Spleen (tissue), 11 donors: ENCODE data around the gene REEP5. TPM values are rescaled to one million over a fixed set of nuclear protein-coding genes. Genes with fewer than 3 reads are reported as not detected.
A peak's percentile ranks its signal among the peaks of the same experiment; 100 is the strongest.

Experiments used
- DNase-seq: peaks from one replicate; pipeline ENCODE4 v3.0.0-alpha.2; 2020
- H3K27ac ChIP-seq, 8 donors: fragments of 200-600 bp; sonication (generic) in 7 of 8; 1 replicate in 4 of 8; 2 replicates in 4 of 8; pipeline versions ENCODE4 v1.5.0 to v1.8.0; 2016 to 2021; ENCODE audit warnings: inconsistent platforms in 4 of 8, mild to moderate bottlenecking in 4 of 8, moderate library complexity in 1 of 8
- H3K27me3 ChIP-seq, 7 donors: fragments of 200-600 bp; sonication (generic) in 6 of 7; replicated peaks in 1 of 7; 1 replicate in 4 of 7; 2 replicates in 3 of 7; pipeline versions ENCODE4 v1.5.0 to v1.8.0; 2016 to 2021; ENCODE audit warnings: inconsistent platforms in 3 of 7, mild to moderate bottlenecking in 1 of 7
- H3K36me3 ChIP-seq, 6 donors: fragments of 200-600 bp; sonication (generic) in 5 of 6; 1 replicate in 4 of 6; 2 replicates in 2 of 6; pipeline versions ENCODE4 v1.5.0 to v1.8.0; 2016 to 2021; ENCODE audit warnings: inconsistent platforms in 2 of 6
- H3K4me1 ChIP-seq, 6 donors: fragments of 200-600 bp; sonication (generic) in 5 of 6; 1 replicate in 3 of 6; 2 replicates in 3 of 6; pipeline versions ENCODE4 v1.5.0 to v1.8.0; 2016 to 2021; ENCODE audit warnings: inconsistent platforms in 3 of 6
- H3K4me3 ChIP-seq, 8 donors: fragments of 200-600 bp; sonication (generic) in 7 of 8; 1 replicate in 4 of 8; 2 replicates in 4 of 8; pipeline versions ENCODE4 v1.5.0 to v1.8.0; 2016 to 2021; ENCODE audit warnings: inconsistent platforms in 4 of 8, mild to moderate bottlenecking in 4 of 8, moderate library complexity in 2 of 8
- H3K9me3 ChIP-seq, 8 donors: fragments of 200-600 bp; sonication (generic) in 7 of 8; 1 replicate in 4 of 8; 2 replicates in 4 of 8; pipeline versions ENCODE4 v1.5.0 to v1.8.0; 2016 to 2021; ENCODE audit warnings: inconsistent platforms in 4 of 8
- POLR2A ChIP-seq, 3 donors: fragments of 450-650 bp; IDR thresholded peaks; one replicate each; pipeline ENCODE4 v1.5.1; 2017; ENCODE audit warnings: antibody characterized with exemption in 3 of 3, mild to moderate bottlenecking in 1 of 3
- POLR2AphosphoS5 ChIP-seq, 3 donors: sonication (generic); formaldehyde crosslinking; IDR thresholded peaks; one replicate each; pipeline ENCODE4 v1.5.1; 2017; ENCODE audit warnings: antibody characterized with exemption in 3 of 3
- WGBS, 5 donors: extraction: QIAGEN DNeasy Blood & Tissue Kit in 3 of 5; methylation state at CpG; one replicate each; pipeline versions ENCODE4 v1.1.5 to v1.1.7; 2013 to 2018; 5-methylcytosine and 5-hydroxymethylcytosine counted together
- intact Hi-C: fragments of 100-400 bp; cut with DNase I; formaldehyde crosslinking; loops from one replicate; pipeline ENCODE4 v1.15.0; 2023; ENCODE audit warnings: low total_unique reads
- polyA plus RNA-seq, 3 donors: library from polyadenylated mRNA; stranded (reverse); fragments of 200-250 nt; gene quantifications; one replicate each; pipeline ENCODE4 v1.2.1, GENCODE V29; 2013
- total RNA-seq, 7 donors: library from RNA; depleted of rRNA in 3 of 7; stranded (reverse); fragments of >200 nt in 3 of 7; fragmentation: NEBNext Ultra II Directional in 4 of 7; extraction: Animal tissue kit (Norgen Biotek cat#: 25700) in 4 of 7; gene quantifications; one replicate each; pipeline versions ENCODE4 v1.1.0 to v1.2.1, GENCODE V29; 2016 to 2021
- TF ChIP-seq, protein P1 (sequence below), 11 experiments: fragments of 200-600 bp in 7 of 11; fragments of 450-650 bp in 4 of 11; sonication (generic) in 4 of 11; IDR thresholded peaks in 8 of 11; conservative IDR thresholded peaks in 3 of 11; 1 replicate in 7 of 11; 2 replicates in 4 of 11; pipeline versions ENCODE4 v1.4.0 to v1.8.0; 2016 to 2021; ENCODE audit warnings: antibody characterized with exemption in 11 of 11, inconsistent platforms in 4 of 11, mild to moderate bottlenecking in 1 of 11
- donor health status: healthy with polysubstance abuse.
- donor health status: DM: no; HTN: no; CAD: no; lungs with moderate emphysema.
- donor health status: DM: no; HTN: no; CAD: no.
- donor health status: Bipolar disorder and iron deficiency.
- donor health status: healthy.
- donor health status: DM: no; HTN: no; CAD: no.
- donor health status: DM: yes; HTN: yes; CAD: no.

The REEP5 gene
- total and polyA plus RNA-seq, 10 donors = 25.3 to 84.8 (median 60.9) TPM

DNA sequence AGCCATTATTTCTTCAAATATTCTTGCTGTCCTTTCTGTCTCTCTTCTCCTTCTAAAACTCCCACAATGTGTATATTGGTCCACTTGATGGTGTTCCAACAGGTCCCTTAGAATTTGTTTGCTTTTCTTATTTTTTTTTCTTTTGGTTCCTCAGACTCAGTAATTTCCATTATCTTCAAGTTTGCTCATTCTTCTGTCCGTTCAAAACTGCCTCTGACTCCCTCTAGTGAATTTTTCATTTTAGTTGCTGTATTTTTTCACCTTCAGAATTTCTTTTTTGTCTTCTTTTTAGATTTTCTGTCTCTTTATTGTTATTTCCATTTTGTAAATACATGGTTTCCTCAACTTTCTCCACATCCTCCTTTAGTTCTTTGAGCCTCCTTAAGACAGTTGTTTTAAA lies 67.4 kb downstream of the REEP5 start:
- Histone ChIP-seq H3K4me3 (no peak overlapping the region), H3K9me3 (peaks cover 0 to 18% (median 4%) of the 10 kb centered on the region in 8 donors), H3K4me1 (no peaks in the 10 kb centered on the region), H3K27me3 (peaks cover 0 to 15% (median 0%) of the 10 kb centered on the region in 7 donors), H3K36me3 (no peaks in the 10 kb centered on the region), H3K27ac (no peak overlapping the region)
- 66 to 79% (median 72%) methylated on average over 1 of the region's 1 CpG for WGBS, 5 donors
- intact Hi-C loops = loop anchor here (10.0 kb wide), 1 partner anchor 60 kb away; no protein-coding TSS in a partner anchor
- no peak for DNase-seq
- TF ChIP-seq, protein P1, sequence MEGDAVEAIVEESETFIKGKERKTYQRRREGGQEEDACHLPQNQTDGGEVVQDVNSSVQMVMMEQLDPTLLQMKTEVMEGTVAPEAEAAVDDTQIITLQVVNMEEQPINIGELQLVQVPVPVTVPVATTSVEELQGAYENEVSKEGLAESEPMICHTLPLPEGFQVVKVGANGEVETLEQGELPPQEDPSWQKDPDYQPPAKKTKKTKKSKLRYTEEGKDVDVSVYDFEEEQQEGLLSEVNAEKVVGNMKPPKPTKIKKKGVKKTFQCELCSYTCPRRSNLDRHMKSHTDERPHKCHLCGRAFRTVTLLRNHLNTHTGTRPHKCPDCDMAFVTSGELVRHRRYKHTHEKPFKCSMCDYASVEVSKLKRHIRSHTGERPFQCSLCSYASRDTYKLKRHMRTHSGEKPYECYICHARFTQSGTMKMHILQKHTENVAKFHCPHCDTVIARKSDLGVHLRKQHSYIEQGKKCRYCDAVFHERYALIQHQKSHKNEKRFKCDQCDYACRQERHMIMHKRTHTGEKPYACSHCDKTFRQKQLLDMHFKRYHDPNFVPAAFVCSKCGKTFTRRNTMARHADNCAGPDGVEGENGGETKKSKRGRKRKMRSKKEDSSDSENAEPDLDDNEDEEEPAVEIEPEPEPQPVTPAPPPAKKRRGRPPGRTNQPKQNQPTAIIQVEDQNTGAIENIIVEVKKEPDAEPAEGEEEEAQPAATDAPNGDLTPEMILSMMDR (IDR thresholded peaks at IDR 0.05 in 8 of 11, conservative IDR thresholded peaks at IDR 0.05 in 3 of 11) = no peak
- TF ChIP-seq POLR2AphosphoS5 (IDR thresholded peaks at IDR 0.05) (no peak), POLR2A (IDR thresholded peaks at IDR 0.05) (no peak)

DNA sequence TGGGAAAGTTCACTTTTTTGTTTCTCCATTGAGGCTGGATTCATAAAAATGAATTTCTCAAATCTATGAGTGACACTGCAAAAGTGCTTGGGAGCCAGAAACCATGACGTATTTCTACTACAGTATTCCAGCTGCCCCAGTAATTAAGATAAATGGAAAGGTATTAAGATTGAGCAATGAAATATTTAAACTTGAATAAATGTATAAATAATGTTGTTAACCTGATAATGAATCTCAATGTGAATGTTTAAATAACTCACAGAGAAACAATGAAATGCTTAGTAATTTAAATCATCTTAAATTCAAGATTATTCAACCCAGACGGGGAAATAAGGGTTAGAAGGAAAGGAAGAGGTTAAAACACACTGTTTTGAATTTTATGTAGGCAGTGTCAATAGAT lies 72.1 kb downstream of the REEP5 start:
- Histone ChIP-seq H3K27me3 (peaks cover 0 to 5% (median 0%) of the 10 kb centered on the region in 7 donors), H3K36me3 (no peaks in the 10 kb centered on the region), H3K27ac (no peak overlapping the region), H3K4me1 (peaks cover 0 to 11% (median 3%) of the 10 kb centered on the region in 6 donors), H3K9me3 (peaks cover 0 to 10% (median 2%) of the 10 kb centered on the region in 8 donors), H3K4me3 (no peak overlapping the region)
- WGBS, 5 donors = 67 to 85% (median 76%) methylated on average over 2 of the region's 2 CpGs
- no peak for DNase-seq
- TF ChIP-seq, protein P1 (IDR thresholded peaks at IDR 0.05 in 8 of 11, conservative IDR thresholded peaks at IDR 0.05 in 3 of 11) = no peak
- TF ChIP-seq POLR2AphosphoS5 (IDR thresholded peaks at IDR 0.05) = no peak
- no peak for TF ChIP-seq POLR2A (IDR thresholded peaks at IDR 0.05)
- intact Hi-C loops = loop anchor here (10.0 kb wide), 1 partner anchor 65 kb away; no protein-coding TSS in a partner anchor

DNA sequence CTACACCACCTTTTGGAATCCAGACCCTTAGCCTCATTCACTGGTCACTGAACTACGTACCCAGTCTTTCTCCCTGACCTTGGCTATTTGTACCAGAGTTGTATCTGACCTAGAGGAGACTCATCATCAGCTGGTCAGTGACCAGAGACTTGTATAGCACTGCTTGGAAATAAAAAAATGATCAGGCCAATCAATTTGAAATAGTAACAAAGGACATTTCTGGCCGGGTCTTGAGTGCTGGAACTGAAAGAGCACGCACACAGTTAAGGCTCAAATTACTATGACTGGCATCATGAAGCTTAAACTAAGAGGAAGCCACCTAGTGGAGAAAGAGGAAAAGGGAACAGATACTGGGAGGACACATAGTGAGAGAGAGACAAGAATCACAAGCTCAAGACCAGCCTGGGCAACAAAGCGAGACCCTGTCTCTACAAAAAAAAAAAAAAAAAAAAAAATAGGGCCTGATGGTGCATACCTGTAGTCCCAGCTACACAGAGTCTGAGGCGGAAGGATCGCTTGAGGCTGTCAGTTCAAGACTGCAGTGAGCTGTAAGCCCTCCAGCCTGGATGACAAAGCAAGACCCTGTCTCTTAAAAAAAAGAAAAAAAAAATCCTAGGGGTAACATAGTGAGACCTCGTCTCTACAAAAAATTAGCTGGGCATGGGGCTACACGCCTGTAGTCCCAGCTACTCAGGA lies 73.8 kb downstream of the REEP5 start:
- H3K36me3 ChIP-seq = no peaks in the 10 kb centered on the region
- intact Hi-C loops = no loop called here
- no peaks in the 10 kb centered on the region for H3K27me3 ChIP-seq
- DNase-seq = no peak
- 41 to 50% (median 46%) methylated on average over 8 of the region's 8 CpGs for WGBS, 5 donors
- H3K9me3 ChIP-seq = no peaks in the 10 kb centered on the region
- H3K4me3 ChIP-seq = no peak overlapping the region
- TF ChIP-seq POLR2A (IDR thresholded peaks at IDR 0.05) = no peak
- TF ChIP-seq, protein P1 (IDR thresholded peaks at IDR 0.05 in 8 of 11, conservative IDR thresholded peaks at IDR 0.05 in 3 of 11) = peak; percentile 35 to 77 (median 66)
- no peak for TF ChIP-seq POLR2AphosphoS5 (IDR thresholded peaks at IDR 0.05)
- no peak overlapping the region for H3K27ac ChIP-seq
- H3K4me1 ChIP-seq = peaks cover 0 to 11% (median 3%) of the 10 kb centered on the region in 6 donors

DNA sequence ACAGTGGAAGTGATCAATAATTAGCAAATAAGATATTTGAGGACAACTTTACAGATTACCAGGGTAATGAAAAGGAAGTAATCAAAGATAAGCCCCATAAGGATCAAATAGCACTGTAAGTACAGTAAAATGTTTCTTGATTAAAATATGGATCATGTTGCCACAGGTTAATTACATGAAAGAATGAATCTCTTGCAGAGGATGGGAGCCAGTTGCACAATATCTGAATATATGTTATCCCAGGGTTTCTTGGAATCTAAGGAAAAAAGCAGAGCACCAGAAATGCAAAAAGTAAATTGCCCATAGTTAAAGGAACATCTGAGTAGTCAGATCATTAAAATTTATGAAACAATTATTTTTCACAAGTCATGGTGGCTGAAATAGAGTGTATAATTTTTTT lies 74.7 kb downstream of the REEP5 start:
- Histone ChIP-seq H3K36me3 (no peaks in the 10 kb centered on the region), H3K27ac (no peak overlapping the region), H3K4me1 (peaks cover 0 to 11% (median 3%) of the 10 kb centered on the region in 6 donors), H3K9me3 (no peaks in the 10 kb centered on the region), H3K27me3 (no peaks in the 10 kb centered on the region), H3K4me3 (no peak overlapping the region)
- DNase-seq = no peak
- TF ChIP-seq POLR2A (IDR thresholded peaks at IDR 0.05) (no peak), POLR2AphosphoS5 (IDR thresholded peaks at IDR 0.05) (no peak)
- TF ChIP-seq, protein P1 (IDR thresholded peaks at IDR 0.05 in 8 of 11, conservative IDR thresholded peaks at IDR 0.05 in 3 of 11) = no peak
- intact Hi-C loops = no loop called here
